GM10266 (cell line): ENCODE measurements around the gene DAB2IP.

Experiments used
- DNase-seq: peaks from one replicate; pipeline ENCODE4 v3.0.0; 2012; ENCODE audit errors: extremely low spot score
- CTCF ChIP-seq: IDR thresholded peaks from 2 replicates; pipeline ENCODE4 v1.5.1; 2012; ENCODE audit warnings: mild to moderate bottlenecking, low read depth; ENCODE audit not compliant: control insufficient read depth, insufficient read depth; ENCODE audit errors: missing control alignments

DAB2IP gene

GRCh38 chr9:121679901-121680635 lies 28.6 kb downstream of the DAB2IP start:
- no peak for TF ChIP-seq CTCF
- DNase-seq = no peak

- no peak for TF ChIP-seq CTCF
- no peak for DNase-seq
Observed at GRCh38 chr9:121681404-121681803, 30.0 kb downstream of the DAB2IP start.

- DNase-seq = no peak
- TF ChIP-seq CTCF = no peak
Observed at GRCh38 chr9:121682201-121682600, 30.8 kb downstream of the DAB2IP start.

- no peak for DNase-seq
- no peak for TF ChIP-seq CTCF
Observed at GRCh38 chr9:121682926-121683515, 31.6 kb downstream of the DAB2IP start.

GRCh38 chr9:121683652-121684051 lies 32.2 kb downstream of the DAB2IP start:
- no peak for DNase-seq
- TF ChIP-seq CTCF = no peak

- DNase-seq = peak; percentile 58
Observed at GRCh38 chr9:121684381-121685145, 33.1 kb downstream of the DAB2IP start.

More at GRCh38 chr9:121684381-121685145, 33.1 kb downstream of the DAB2IP start:
- TF ChIP-seq CTCF = peak; percentile 55
